H1 (cell line): ENCODE measurements around the gene LRP1-AS. TPM values are rescaled to one million over a fixed set of nuclear protein-coding genes. Genes with fewer than 3 reads are reported as not detected.

ENCODE experiments used
- CTCF ChIA-PET: fragments of 300-600 bp; sonication (Branson Sonifier 250); formaldehyde crosslinking; loops from one replicate; lab custom pipeline; 2021; ENCODE audit not compliant: partially characterized antibody; lab: Charles Lee
- POLR2A ChIA-PET: fragments of 300-600 bp; sonication (Branson Sonifier 250); formaldehyde crosslinking; loops from one replicate; lab custom pipeline; 2021; ENCODE audit warnings: inconsistent platforms; ENCODE audit not compliant: partially characterized antibody; lab: Charles Lee
- DNase-seq, 2 experiments: peaks; one replicate each; pipeline versions ENCODE4 v3.0.0 to v3.0.0-alpha.2; 2010 to 2022; ENCODE audit warnings: low spot score in 2 of 2, low read depth in 1 of 2, mixed read lengths in 1 of 2
- FAIRE-seq: peaks from 2 replicates; lab custom pipeline; 2011; peaks lifted over from hg19 to GRCh38; lab: Jason Lieb, UNC
- H2AFZ ChIP-seq: 2 replicates; pipeline ENCODE4 v1.8.1; 2012; ENCODE audit warnings: low read length, inconsistent platforms
- H2AK5ac ChIP-seq: 2 replicates; pipeline ENCODE4 v1.6.1; 2013; ENCODE audit warnings: low read depth, low read length
- H2BK120ac ChIP-seq: replicated peaks from 2 replicates; pipeline ENCODE3; 2013; ENCODE audit warnings: low read depth, low read length, inconsistent platforms
- H2BK12ac ChIP-seq: 2 replicates; pipeline ENCODE4 v1.6.1; 2013; ENCODE audit warnings: low read depth, low read length
- H2BK15ac ChIP-seq: 2 replicates; pipeline ENCODE4 v1.6.1; 2013; ENCODE audit warnings: low read length
- H2BK20ac ChIP-seq: 2 replicates; pipeline ENCODE4 v1.6.1; 2013; ENCODE audit warnings: low read length
- H2BK5ac ChIP-seq: 2 replicates; pipeline ENCODE4 v1.6.1; 2013; ENCODE audit warnings: low read depth, low read length
- H3K14ac ChIP-seq: 2 replicates; pipeline ENCODE4 v1.6.1; 2013; ENCODE audit warnings: inconsistent platforms; ENCODE audit not compliant: insufficient read length
- H3K18ac ChIP-seq: 2 replicates; pipeline ENCODE4 v1.6.1; 2013; ENCODE audit warnings: low read length; ENCODE audit errors: extremely low read depth
- H3K23ac ChIP-seq: 2 replicates; pipeline ENCODE4 v1.6.1; 2013; ENCODE audit warnings: inconsistent platforms; ENCODE audit not compliant: insufficient read length
- H3K23me2 ChIP-seq: 2 replicates; pipeline ENCODE4 v1.6.1; 2013; ENCODE audit warnings: low read depth, low read length
- H3K27ac ChIP-seq: 2 replicates; pipeline ENCODE4 v1.6.1; 2011; ENCODE audit warnings: low read depth, low read length, inconsistent platforms
- H3K27me3 ChIP-seq, 4 experiments: replicated peaks in 1 of 4; 1 replicate in 1 of 4; 2 replicates in 3 of 4; pipeline versions ENCODE4 v1.6.1 to v1.8.1; 2011 to 2013; ENCODE audit warnings: low read length in 3 of 4, mild to moderate bottlenecking in 3 of 4, inconsistent platforms in 2 of 4, mixed read lengths in 2 of 4, moderate library complexity in 1 of 4; ENCODE audit not compliant: control insufficient read depth in 3 of 4, insufficient read depth in 3 of 4; ENCODE audit errors: extremely low read depth in 1 of 4
- H3K36me3 ChIP-seq, 4 experiments: 2 replicates each; pipeline versions ENCODE4 v1.6.1 to v1.8.1; 2011 to 2013; ENCODE audit warnings: mild to moderate bottlenecking in 4 of 4, low read length in 3 of 4, moderate library complexity in 2 of 4, control low read depth in 1 of 4, inconsistent platforms in 1 of 4; ENCODE audit not compliant: insufficient read depth in 4 of 4, control insufficient read depth in 2 of 4
- H3K4ac ChIP-seq: replicated peaks from 2 replicates; pipeline ENCODE3; 2013; ENCODE audit warnings: low read length, low read depth, mixed read lengths, inconsistent platforms; ENCODE audit not compliant: insufficient read length
- H3K4me1 ChIP-seq, 4 experiments: replicated peaks in 1 of 4; 1 replicate in 1 of 4; 2 replicates in 3 of 4; pipeline versions ENCODE4 v1.6.1 to v1.8.1; 2011 to 2013; ENCODE audit warnings: low read length in 3 of 4, inconsistent platforms in 2 of 4, mixed read lengths in 1 of 4; ENCODE audit not compliant: insufficient read depth in 4 of 4, control insufficient read depth in 3 of 4
- H3K4me2 ChIP-seq, 2 experiments: 2 replicates each; pipeline versions ENCODE4 v1.6.1 to v1.8.1; 2011 to 2013; ENCODE audit warnings: low read depth in 2 of 2, low read length in 2 of 2, control low read depth in 1 of 2, inconsistent platforms in 1 of 2, mild to moderate bottlenecking in 1 of 2; ENCODE audit not compliant: insufficient read depth in 1 of 2
- H3K4me3 ChIP-seq, 4 experiments: fragments of 200-600, 300-600 bp in 1 of 4; sonication (generic), shearing (Covaris generic), sonication (Bioruptor Twin) in 1 of 4; 2 replicates each; pipeline versions ENCODE4 v1.5.1 to v1.8.1; 2011 to 2016; ENCODE audit warnings: low read length in 4 of 4, low read depth in 3 of 4, control low read depth in 2 of 4, inconsistent platforms in 2 of 4, mild to moderate bottlenecking in 2 of 4, mixed read lengths in 1 of 4, moderate library complexity in 1 of 4; ENCODE audit not compliant: insufficient read depth in 2 of 4; ENCODE audit errors: extremely low read depth in 1 of 4
- H3K56ac ChIP-seq: replicated peaks from 2 replicates; pipeline ENCODE3; 2013; ENCODE audit warnings: low read depth, mild to moderate bottlenecking, mixed read lengths, low read length, inconsistent platforms; ENCODE audit not compliant: insufficient read length
- H3K79me1 ChIP-seq: 2 replicates; pipeline ENCODE4 v1.6.1; 2013; ENCODE audit warnings: low read depth, low read length, control low read depth
- H3K79me2 ChIP-seq, 2 experiments: 2 replicates each; pipeline versions ENCODE4 v1.6.1 to v1.8.1; 2012 to 2013; ENCODE audit warnings: low read length in 2 of 2, mild to moderate bottlenecking in 2 of 2, inconsistent platforms in 1 of 2; ENCODE audit not compliant: insufficient read depth in 2 of 2, control insufficient read depth in 1 of 2
- H3K9ac ChIP-seq, 4 experiments: replicated peaks in 1 of 4; 1 replicate in 1 of 4; 2 replicates in 3 of 4; pipeline versions ENCODE4 v1.6.1 to v1.8.1; 2011 to 2013; ENCODE audit warnings: low read depth in 3 of 4, low read length in 3 of 4, control low read depth in 2 of 4, mild to moderate bottlenecking in 2 of 4, moderate library complexity in 2 of 4, inconsistent platforms in 1 of 4; ENCODE audit errors: extremely low read depth in 1 of 4
- H3K9me3 ChIP-seq, 2 experiments: 2 replicates each; pipeline versions ENCODE4 v1.6.1 to v1.8.1; 2012 to 2013; ENCODE audit warnings: mild to moderate bottlenecking in 2 of 2, moderate library complexity in 2 of 2, control low read depth in 1 of 2, inconsistent platforms in 1 of 2, low read depth in 1 of 2, low read length in 1 of 2, mixed read lengths in 1 of 2; ENCODE audit not compliant: insufficient read depth in 2 of 2
- H4K20me1 ChIP-seq, 2 experiments: replicated peaks in 1 of 2; 2 replicates each; pipeline versions ENCODE3 to v1.8.1; 2011 to 2013; ENCODE audit warnings: inconsistent platforms in 2 of 2, low read length in 2 of 2, mild to moderate bottlenecking in 1 of 2; ENCODE audit not compliant: insufficient read depth in 2 of 2, control insufficient read depth in 1 of 2
- H4K5ac ChIP-seq: 2 replicates; pipeline ENCODE4 v1.6.1; 2013; ENCODE audit warnings: low read length, low read depth, mixed read lengths, inconsistent platforms; ENCODE audit not compliant: insufficient read length
- H4K8ac ChIP-seq: 2 replicates; pipeline ENCODE4 v1.8.0; 2013; ENCODE audit warnings: mild to moderate bottlenecking, moderate library complexity, low read length, inconsistent platforms; ENCODE audit not compliant: insufficient read depth; ENCODE audit errors: extremely low read depth
- H4K91ac ChIP-seq: replicated peaks from 2 replicates; pipeline ENCODE3; 2013; ENCODE audit warnings: low read length, mixed read lengths, inconsistent platforms; ENCODE audit not compliant: insufficient read length
- CBX5 ChIP-seq: fragments of 300-800, 300-1000 bp; sonication (generic); IDR thresholded peaks from 2 replicates; pipeline ENCODE4 v1.7.1; 2016; ENCODE audit warnings: antibody characterized with exemption, low read length, low read depth
- FOSL1 ChIP-seq: IDR thresholded peaks from 2 replicates; pipeline ENCODE4 v1.6.1; 2011; ENCODE audit warnings: mild to moderate bottlenecking, low read depth, low read length, moderate library complexity; ENCODE audit not compliant: insufficient read depth
- RFX5 ChIP-seq: IDR thresholded peaks from 2 replicates; pipeline ENCODE4 v1.6.1; 2011; ENCODE audit warnings: low read depth, low read length, improper control_type of control experiment, borderline replicate concordance
- RNF2 ChIP-seq: fragments of 200-900, 300-1000 bp; sonication (generic); IDR thresholded peaks from 2 replicates; pipeline ENCODE4 v1.7.1; 2016; ENCODE audit warnings: borderline replicate concordance, low read depth, mild to moderate bottlenecking, antibody characterized with exemption, low read length; ENCODE audit not compliant: poor library complexity, severe bottlenecking; ENCODE audit errors: missing control alignments
- SAP30 ChIP-seq: fragments of 300-600 bp; sonication (generic); IDR thresholded peaks from 2 replicates; pipeline ENCODE4 v1.7.1; 2012; ENCODE audit warnings: low read length, moderate library complexity, mild to moderate bottlenecking, inconsistent platforms; ENCODE audit not compliant: insufficient read depth, insufficient replicate concordance
- SIX5 ChIP-seq: IDR thresholded peaks from 2 replicates; pipeline ENCODE4 v1.6.1; 2011; ENCODE audit warnings: mild to moderate bottlenecking, low read depth, low read length
- SP2 ChIP-seq: IDR thresholded peaks from 2 replicates; pipeline ENCODE4 v1.6.1; 2012; ENCODE audit warnings: mild to moderate bottlenecking, low read length, inconsistent platforms
- SRF ChIP-seq: IDR thresholded peaks from 2 replicates; pipeline ENCODE4 v1.6.1; 2011; ENCODE audit warnings: mild to moderate bottlenecking, low read depth, low read length, moderate library complexity
- TCF12 ChIP-seq: IDR thresholded peaks from 2 replicates; pipeline ENCODE4 v1.6.1; 2011; ENCODE audit warnings: low read depth, mild to moderate bottlenecking, low read length
- YY1 ChIP-seq: IDR thresholded peaks from 2 replicates; pipeline ENCODE4 v1.6.1; 2011; ENCODE audit warnings: low read depth, mild to moderate bottlenecking, low read length
- WGBS, 2 experiments: shearing (Covaris generic) in 1 of 2; methylation state at CpG; one replicate each; pipeline versions ENCODE4 v1.1.6 to v1.1.7; 2013 to 2015; ENCODE audit warnings: low lambda C conversion rate in 2 of 2, mixed read lengths in 2 of 2, inconsistent platforms in 1 of 2, low coverage in 1 of 2, missing lambda C conversion rate in 1 of 2; ENCODE audit not compliant: insufficient replicate concordance in 2 of 2, insufficient coverage in 1 of 2, insufficient read length in 1 of 2; ENCODE audit errors: extremely low coverage in 1 of 2, missing lambda C conversion rate in 1 of 2; 5-methylcytosine and 5-hydroxymethylcytosine counted together
- polyA plus RNA-seq, 7 experiments: library from polyadenylated mRNA; depleted of rRNA in 3 of 7; stranded (reverse) in 5 of 7; unstranded in 2 of 7; fragments of >200 nt in 5 of 7; fragments of 200-250 nt in 2 of 7; gene quantifications; 1 replicate in 5 of 7; 2 replicates in 1 of 7; 4 replicates in 1 of 7; pipeline versions ENCODE4 v1.2.1 to v1.2.3, GENCODE V29; 2011 to 2013; ENCODE audit warnings: missing spikeins in 2 of 7, mixed read lengths in 2 of 7
- total RNA-seq: library from RNA; stranded (reverse); fragmentation: NEBNext Ultra II Directional; extraction: Animal tissue kit (Norgen Biotek cat#: 25700); gene quantifications from 2 replicates; pipeline ENCODE4 v1.2.1, GENCODE V29; 2021

The LRP1-AS gene
- total and polyA plus RNA-seq, 2 of the 8 experiments (the other 6 are each of a cell fraction or from before 2014, with no cell fraction given) = not detected

DNA sequence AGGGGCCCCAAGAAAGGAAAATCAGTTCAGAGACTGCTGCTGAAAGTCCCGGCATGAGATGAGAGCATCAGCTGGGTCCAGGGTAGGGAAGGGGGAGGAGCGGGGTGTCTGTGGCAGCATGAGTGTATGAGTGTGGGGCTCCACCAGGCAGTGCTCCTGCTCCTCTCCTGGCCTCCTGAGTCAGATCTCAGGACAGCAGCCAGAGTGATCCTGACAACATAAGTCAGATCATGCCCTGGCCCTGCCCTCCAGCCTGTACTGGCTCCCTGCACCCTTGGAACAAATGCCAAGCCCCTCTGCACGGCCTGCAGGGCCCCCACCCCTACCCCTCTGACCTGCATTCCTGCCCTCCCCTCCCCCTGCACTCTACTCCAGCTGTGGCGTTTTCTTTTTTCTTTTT, 24.2 kb upstream of the LRP1-AS start:
- Histone ChIP-seq H2BK12ac (no peak overlapping the region), H4K91ac (no peak overlapping the region), H2BK120ac (no peak overlapping the region), H3K23ac (no peak overlapping the region), H2AK5ac (no peak overlapping the region), H2AFZ (no peak overlapping the region), H3K4ac (no peak overlapping the region), H3K4me3 (no peak overlapping the region), H3K36me3 (peaks cover 28 to 58% (median 49%) of the 10 kb centered on the region in 4 experiments), H3K23me2 (no peaks in the 10 kb centered on the region; the same call in 1 of the 2 replicates), H3K56ac (no peak overlapping the region), H3K18ac (no peak overlapping the region), H4K20me1 (peaks cover 4 to 14% of the 10 kb centered on the region in 2 experiments), H3K9me3 (no peaks in the 10 kb centered on the region), H3K79me2 (no peaks in the 10 kb centered on the region), H3K4me2 (no peak overlapping the region), H4K5ac (no peak overlapping the region), H2BK20ac (no peak overlapping the region), H3K27ac (no peak overlapping the region), H2BK5ac (no peak overlapping the region), H2BK15ac (no peak overlapping the region), H3K9ac (no peak overlapping the region), H3K4me1 (no peaks in the 10 kb centered on the region), H4K8ac (no peak overlapping the region), H3K79me1 (no peaks in the 10 kb centered on the region; the same call in 1 of the 2 replicates), H3K27me3 (no peaks in the 10 kb centered on the region), H3K14ac (no peak overlapping the region)
- DNase-seq (no peak), FAIRE-seq (no peak)
- CTCF ChIA-PET = interaction anchor here (2.8 to 21.9 kb wide), 5 partner anchors 15 to 59 kb away, joined by 25 to 389 read pairs (median 150); partner anchors contain the start of genes LRP1, LRP1-AS and STAT6
- WGBS, 2 experiments = 87% methylated on average over 2 of the region's 4 CpGs; no CpG with 5 or more reads in 1 of the 2 experiments
- TF ChIP-seq SP2 (no peak), SIX5 (no peak), CBX5 (no peak), RFX5 (no peak), SAP30 (no peak), SRF (no peak), TCF12 (no peak), YY1 (no peak), RNF2 (no peak), FOSL1 (no peak)
- POLR2A ChIA-PET = interaction anchor here (0.9 to 9.9 kb wide), 7 partner anchors 13 to 325 kb away, joined by 3 to 91 read pairs (median 9); no protein-coding TSS in a partner anchor
